Neuronal stem cell (in vitro differentiated cells): ENCODE results near the gene CA5B.
"Not testable (repeated sequence)": the region's sequence is repeated elsewhere in the genome, so short reads cannot be mapped to it uniquely, and the experiment has no call there.

ENCODE experiments used
- DNase-seq: peaks from one replicate; pipeline ENCODE4 v3.0.0-alpha.2; 2013; ENCODE audit warnings: low spot score
- H2AFZ ChIP-seq: one replicate; pipeline ENCODE4 v1.6.1; 2013; ENCODE audit warnings: mild to moderate bottlenecking, low read length, inconsistent platforms
- H2AK5ac ChIP-seq: 2 replicates; pipeline ENCODE4 v1.6.1; 2013; ENCODE audit warnings: low read depth, mild to moderate bottlenecking, inconsistent platforms, low read length, moderate library complexity, mixed read lengths
- H2BK120ac ChIP-seq: 2 replicates; pipeline ENCODE4 v1.6.1; 2013; ENCODE audit warnings: low read depth, mild to moderate bottlenecking, inconsistent platforms, low read length, moderate library complexity, mixed read lengths
- H2BK12ac ChIP-seq: one replicate; pipeline ENCODE4 v1.6.1; 2013; ENCODE audit warnings: low read length, inconsistent platforms
- H2BK15ac ChIP-seq: 2 replicates; pipeline ENCODE4 v1.6.1; 2013; ENCODE audit warnings: mild to moderate bottlenecking, low read length, inconsistent platforms, mixed read lengths
- H2BK5ac ChIP-seq: one replicate; pipeline ENCODE4 v1.6.1; 2013; ENCODE audit warnings: inconsistent platforms, mild to moderate bottlenecking, low read length, moderate library complexity
- H3K14ac ChIP-seq: one replicate; pipeline ENCODE4 v1.6.1; 2013; ENCODE audit warnings: low read length, inconsistent platforms
- H3K18ac ChIP-seq: 2 replicates; pipeline ENCODE4 v1.6.1; 2013; ENCODE audit warnings: low read length, inconsistent platforms
- H3K23ac ChIP-seq: 2 replicates; pipeline ENCODE4 v1.6.1; 2013; ENCODE audit warnings: low read depth, mild to moderate bottlenecking, mixed read lengths, low read length, inconsistent platforms; ENCODE audit not compliant: poor library complexity
- H3K27ac ChIP-seq: replicated peaks from 3 replicates; pipeline ENCODE4 v1.5.1; 2013; ENCODE audit warnings: low read length, inconsistent platforms
- H3K27me3 ChIP-seq, 3 experiments: 2 replicates each; pipeline ENCODE4 v1.6.1; 2013; ENCODE audit warnings: low read length in 3 of 3, mild to moderate bottlenecking in 2 of 3, inconsistent platforms in 1 of 3, low read depth in 1 of 3, mixed read lengths in 1 of 3, moderate library complexity in 1 of 3; ENCODE audit not compliant: control insufficient read depth in 3 of 3, insufficient read depth in 3 of 3
- H3K36me3 ChIP-seq, 2 donors: replicated peaks in 1 of 2; 2 replicates each; pipeline ENCODE4 v1.6.1; 2013; ENCODE audit warnings: low read length in 2 of 2; ENCODE audit not compliant: control insufficient read depth in 2 of 2, insufficient read depth in 2 of 2
- H3K4ac ChIP-seq: 2 replicates; pipeline ENCODE4 v1.6.1; 2013; ENCODE audit warnings: inconsistent platforms, mild to moderate bottlenecking, low read length, moderate library complexity
- H3K4me1 ChIP-seq, 2 donors: 1 replicate in 1 of 2; 2 replicates in 1 of 2; pipeline ENCODE4 v1.6.1; 2013; ENCODE audit warnings: low read length in 2 of 2, low read depth in 1 of 2; ENCODE audit not compliant: control insufficient read depth in 2 of 2, insufficient read depth in 1 of 2
- H3K4me2 ChIP-seq: one replicate; pipeline ENCODE4 v1.6.1; 2013; ENCODE audit warnings: mild to moderate bottlenecking, low read length, inconsistent platforms; ENCODE audit not compliant: insufficient read depth, poor library complexity, severe bottlenecking
- H3K4me3 ChIP-seq, 2 donors: 2 replicates each; pipeline ENCODE4 v1.5.1; 2013; ENCODE audit warnings: low read length in 2 of 2, mild to moderate bottlenecking in 2 of 2, inconsistent platforms in 1 of 2, moderate library complexity in 1 of 2
- H3K79me1 ChIP-seq: one replicate; pipeline ENCODE4 v1.6.1; 2013; ENCODE audit warnings: low read depth, mild to moderate bottlenecking, inconsistent platforms, low read length, moderate library complexity
- H3K9ac ChIP-seq: one replicate; pipeline ENCODE4 v1.6.1; 2013; ENCODE audit warnings: mild to moderate bottlenecking, low read depth, low read length, inconsistent platforms; ENCODE audit not compliant: poor library complexity
- H3K9me3 ChIP-seq, 2 donors: replicated peaks in 1 of 2; 2 replicates each; pipeline versions ENCODE3 to v1.6.1; 2013; ENCODE audit warnings: low read length in 2 of 2, mild to moderate bottlenecking in 2 of 2, inconsistent platforms in 1 of 2, low read depth in 1 of 2, mixed read lengths in 1 of 2, moderate library complexity in 1 of 2; ENCODE audit not compliant: control insufficient read depth in 2 of 2, insufficient read depth in 1 of 2
- H4K8ac ChIP-seq: one replicate; pipeline ENCODE4 v1.6.1; 2013; ENCODE audit warnings: low read depth, mild to moderate bottlenecking, inconsistent platforms, low read length, moderate library complexity
- H4K91ac ChIP-seq: one replicate; pipeline ENCODE4 v1.6.1; 2013; ENCODE audit warnings: low read length, low read depth, mild to moderate bottlenecking, inconsistent platforms; ENCODE audit not compliant: poor library complexity
- WGBS, 2 donors: extraction: QIAGEN DNeasy Blood & Tissue Kit; methylation state at CpG; one replicate each; pipeline ENCODE4 v1.1.7; 2013; ENCODE audit warnings: missing lambda C conversion rate in 2 of 2, mixed read lengths in 1 of 2; ENCODE audit not compliant: insufficient read length in 2 of 2, insufficient replicate concordance in 1 of 2; ENCODE audit errors: extremely low coverage in 2 of 2; 5-methylcytosine and 5-hydroxymethylcytosine counted together

Gene CA5B

DNA sequence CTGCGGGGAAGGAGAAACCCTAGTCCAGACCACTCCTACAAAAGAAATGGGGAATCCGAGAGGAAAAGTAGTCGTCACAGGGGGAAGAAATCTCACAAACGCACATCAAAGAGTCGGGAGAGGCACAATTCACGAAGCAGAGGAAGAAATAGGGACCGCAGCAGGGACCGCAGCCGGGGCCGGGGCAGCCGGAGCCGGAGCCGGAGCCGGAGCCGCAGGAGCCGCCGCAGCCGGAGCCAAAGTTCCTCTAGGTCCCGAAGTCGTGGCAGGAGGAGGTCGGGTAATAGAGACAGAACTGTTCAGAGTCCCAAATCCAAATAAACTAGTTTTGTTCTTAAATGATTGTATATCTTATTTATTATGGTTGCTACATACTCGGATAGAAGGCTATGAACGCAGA lies 84.9 kb downstream of the CA5B start:
- DNase-seq: no peak
- no peak overlapping the region for H3K4me3 ChIP-seq
- H3K18ac ChIP-seq: no peak overlapping the region
- H2BK120ac ChIP-seq: no peak overlapping the region
- H3K36me3 ChIP-seq: peaks cover 1 to 96% of the 10 kb centered on the region in 2 donors
- no peak overlapping the region for H2BK5ac ChIP-seq
- no peak overlapping the region for H2AFZ ChIP-seq
- no peak overlapping the region for H3K23ac ChIP-seq
- H4K8ac ChIP-seq: no peak overlapping the region
- no peak overlapping the region for H2AK5ac ChIP-seq
- no peak overlapping the region for H3K9ac ChIP-seq
- WGBS, 2 donors: no CpG with 5 or more reads among the region's 23 CpGs
- no peak overlapping the region for H4K91ac ChIP-seq
- no peaks in the 10 kb centered on the region for H3K27me3 ChIP-seq
- no peak overlapping the region for H2BK15ac ChIP-seq
- H3K27ac ChIP-seq: no peak overlapping the region
- H3K79me1 ChIP-seq: no peaks in the 10 kb centered on the region
- H3K14ac ChIP-seq: no peak overlapping the region
- H2BK12ac ChIP-seq: no peak overlapping the region
- H3K4me1 ChIP-seq: no peaks in the 10 kb centered on the region
- no peak overlapping the region for H3K4ac ChIP-seq
- no peak overlapping the region for H3K4me2 ChIP-seq
- no peaks in the 10 kb centered on the region for H3K9me3 ChIP-seq

DNA sequence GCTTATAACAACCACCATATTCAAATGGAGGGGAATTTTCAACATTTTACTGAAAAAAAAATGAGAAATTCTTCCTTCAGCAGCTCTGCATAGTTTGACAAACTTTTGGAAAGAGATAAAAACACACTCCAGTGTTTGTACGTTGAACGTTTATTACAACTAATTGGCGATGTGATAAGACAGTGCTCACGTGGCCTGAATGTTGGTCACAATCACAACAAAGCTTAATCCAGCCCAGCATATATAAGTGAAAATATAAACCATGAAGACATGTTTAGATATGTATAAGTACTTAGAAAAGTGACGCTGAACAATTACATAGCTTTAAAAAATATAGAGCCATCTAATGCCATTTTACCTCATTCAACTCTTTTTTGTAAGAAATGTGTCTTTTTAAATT lies 87.9 kb downstream of the CA5B start:
- H4K91ac ChIP-seq: no peak overlapping the region
- no peak overlapping the region for H3K27ac ChIP-seq
- H2BK12ac ChIP-seq: no peak overlapping the region
- H3K18ac ChIP-seq: no peak overlapping the region
- no peak for DNase-seq
- H3K4me1 ChIP-seq: no peaks in the 10 kb centered on the region
- H3K4me2 ChIP-seq: no peak overlapping the region
- H3K36me3 ChIP-seq: peaks cover 0 to 92% of the 10 kb centered on the region in 2 donors
- H3K79me1 ChIP-seq: no peaks in the 10 kb centered on the region
- no peaks in the 10 kb centered on the region for H3K9me3 ChIP-seq
- no peak overlapping the region for H2BK120ac ChIP-seq
- H3K4me3 ChIP-seq: no peak overlapping the region
- H2BK5ac ChIP-seq: no peak overlapping the region
- H3K14ac ChIP-seq: no peak overlapping the region
- no peak overlapping the region for H2AK5ac ChIP-seq
- H2BK15ac ChIP-seq: no peak overlapping the region
- no peak overlapping the region for H3K23ac ChIP-seq
- H3K9ac ChIP-seq: no peak overlapping the region
- H3K27me3 ChIP-seq: no peaks in the 10 kb centered on the region
- no peak overlapping the region for H4K8ac ChIP-seq
- no CpG with 5 or more reads among the region's 5 CpGs for whole genome bisulfite sequencing, 2 donors
- H3K4ac ChIP-seq: no peak overlapping the region
- H2AFZ ChIP-seq: no peak overlapping the region

DNA sequence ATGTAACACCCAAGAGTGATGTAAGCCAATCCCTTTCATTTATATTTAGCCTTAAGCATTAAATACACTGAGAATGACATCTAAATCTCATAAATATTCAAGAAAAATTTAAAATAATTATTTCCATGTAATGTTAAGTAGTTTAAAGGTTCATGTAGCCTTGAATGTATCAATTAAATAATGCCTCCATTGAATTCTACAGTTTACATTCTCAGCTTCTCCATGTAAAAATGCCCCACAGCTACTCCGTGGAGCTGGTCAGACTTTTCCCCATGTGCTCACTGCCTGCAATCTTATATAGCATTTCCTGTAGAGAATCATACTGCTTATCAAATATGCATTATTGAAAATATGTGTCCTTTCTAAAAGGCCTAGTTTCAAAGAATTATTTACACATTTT lies 91.1 kb downstream of the CA5B start:
- Histone ChIP-seq H3K4me2 (no peak overlapping the region), H3K18ac (no peak overlapping the region), H2AFZ (no peak overlapping the region), H3K27ac (no peak overlapping the region), H3K9ac (no peak overlapping the region), H3K79me1 (no peaks in the 10 kb centered on the region), H4K91ac (no peak overlapping the region), H3K4me1 (no peaks in the 10 kb centered on the region), H3K14ac (no peak overlapping the region), H2AK5ac (no peak overlapping the region), H3K36me3 (peaks cover 0 to 80% of the 10 kb centered on the region in 2 donors), H3K4me3 (no peak overlapping the region), H3K4ac (no peak overlapping the region), H2BK120ac (no peak overlapping the region), H3K23ac (no peak overlapping the region), H3K27me3 (no peaks in the 10 kb centered on the region), H2BK12ac (no peak overlapping the region), H2BK5ac (no peak overlapping the region), H3K9me3 (no peaks in the 10 kb centered on the region), H2BK15ac (no peak overlapping the region), H4K8ac (no peak overlapping the region)
- no CpG with 5 or more reads among the region's 1 CpG for WGBS, 2 donors
- no peak for DNase-seq

- not testable (repeated sequence) for H4K91ac ChIP-seq, H3K23ac ChIP-seq, H4K8ac ChIP-seq, H3K14ac ChIP-seq, H2BK120ac ChIP-seq, H3K4me2 ChIP-seq, H3K4me1 ChIP-seq, DNase-seq, H2BK15ac ChIP-seq, H3K18ac ChIP-seq, H2BK12ac ChIP-seq, H3K4ac ChIP-seq, H2AFZ ChIP-seq, H3K27me3 ChIP-seq, H3K9ac ChIP-seq, H3K9me3 ChIP-seq, H3K4me3 ChIP-seq, H3K79me1 ChIP-seq, H3K27ac ChIP-seq, H2BK5ac ChIP-seq, H2AK5ac ChIP-seq
- peaks cover 0 to 76% of the 10 kb centered on the region in 2 donors for H3K36me3 ChIP-seq
- WGBS, 2 donors: no CpG with 5 or more reads among the region's 2 CpGs
Measured at GRCh38 chrX:15831347-15831746, 93.3 kb downstream of the CA5B start.
